Measurements from ENCODE around the gene C5orf47. TPM values are rescaled to one million over a fixed set of nuclear protein-coding genes. Genes with fewer than 3 reads are reported as not detected.

The C5orf47 gene
- total RNA-seq, 2 experiments from 2014 or later, result not detected

- no peak for DNase-seq
- no peak overlapping the region for H3K27ac Mint-ChIP-seq
- H3K4me3 Mint-ChIP-seq, result no peak overlapping the region
- no peaks in the 10 kb centered on the region for H3K36me3 Mint-ChIP-seq
- H3K27me3 Mint-ChIP-seq, result peaks cover 49% of the 10 kb centered on the region
- H3K4me1 Mint-ChIP-seq, result no peaks in the 10 kb centered on the region
- H3K9me3 Mint-ChIP-seq, result no peaks in the 10 kb centered on the region
These were observed 57.6 kb downstream of the C5orf47 start for GRCh38 chr5:174046558-174046957.

DNA sequence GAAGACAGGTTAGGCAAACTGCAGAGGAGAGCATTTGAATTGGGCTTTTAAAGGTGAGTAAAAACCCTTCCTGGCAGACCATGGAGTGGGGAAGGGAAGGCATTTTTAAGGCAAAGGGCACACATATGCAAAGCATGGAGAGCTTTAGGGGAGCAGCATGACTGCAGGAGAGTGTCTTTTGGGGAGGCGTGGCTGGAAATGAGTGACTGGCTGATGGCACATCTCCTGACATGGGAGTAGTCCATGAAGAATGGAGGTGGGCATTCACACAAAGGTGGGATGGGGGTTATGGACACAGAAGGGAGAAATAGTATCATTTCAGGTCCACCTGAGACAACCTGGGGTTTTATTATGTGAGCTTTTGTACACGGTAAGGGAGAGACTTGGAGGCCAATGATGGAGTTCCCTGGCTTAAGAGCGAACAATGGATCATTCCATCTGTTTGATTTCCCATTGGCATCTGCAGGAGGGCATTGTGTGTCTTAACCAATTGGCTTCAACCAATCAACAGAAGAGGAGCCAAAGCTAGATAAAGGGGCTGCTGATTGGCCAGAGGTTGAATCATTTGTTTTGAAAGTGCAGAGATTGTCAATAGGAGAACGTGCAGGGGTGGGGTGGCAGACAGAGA, 58.6 kb downstream of the C5orf47 start:
- Mint-ChIP-seq H3K9me3 (no peaks in the 10 kb centered on the region), H3K36me3 (no peaks in the 10 kb centered on the region), H3K27me3 (peaks cover 45% of the 10 kb centered on the region), H3K27ac (no peak overlapping the region), H3K4me3 (no peak overlapping the region), H3K4me1 (no peaks in the 10 kb centered on the region)
- no peak for DNase-seq

- Mint-ChIP-seq H3K27ac (no peak overlapping the region), H3K4me1 (no peaks in the 10 kb centered on the region)
These were observed 63.7 kb downstream of the C5orf47 start for GRCh38 chr5:174052636-174053035.

DNA sequence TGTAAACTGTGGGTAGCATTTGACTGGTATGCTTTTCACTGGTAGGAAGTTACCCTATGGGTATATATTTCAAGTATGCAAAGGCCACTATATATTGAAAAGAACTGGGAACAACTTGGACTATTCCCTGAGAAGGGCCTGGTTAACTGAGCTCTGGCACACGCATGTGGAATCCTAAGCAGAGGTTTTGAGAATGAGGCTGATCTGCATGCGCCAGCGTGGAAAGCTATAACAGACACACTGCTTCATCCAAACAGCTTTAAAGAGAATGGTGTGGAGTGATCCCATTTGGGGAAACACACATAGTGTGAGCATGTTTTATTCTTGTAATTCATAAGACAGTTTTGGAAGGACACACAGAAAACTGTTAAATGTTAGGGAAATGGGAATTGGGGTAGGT, 64.9 kb downstream of the C5orf47 start:
- Mint-ChIP-seq H3K4me1 (no peaks in the 10 kb centered on the region), H3K36me3 (no peaks in the 10 kb centered on the region), H3K27ac (no peak overlapping the region)

More at GRCh38 chr5:174052636-174053035, 63.7 kb downstream of the C5orf47 start:
- Mint-ChIP-seq H3K27me3 (peaks cover 7% of the 10 kb centered on the region), H3K4me3 (no peak overlapping the region), H3K36me3 (no peaks in the 10 kb centered on the region), H3K9me3 (no peaks in the 10 kb centered on the region)
- DNase-seq, result no peak

More for the DNA sequence above, 64.9 kb downstream of the C5orf47 start:
- no peaks in the 10 kb centered on the region for H3K9me3 Mint-ChIP-seq
- no peak for DNase-seq
- peaks cover 11% of the 10 kb centered on the region for H3K27me3 Mint-ChIP-seq
- H3K4me3 Mint-ChIP-seq, result no peak overlapping the region

Other genes with a start within 250 kb of the C5orf47 start
- 1 to 10 TPM; 7.4 to 8.4 TPM for gene CPEB4, start 100.8 kb upstream of the C5orf47 start, total RNA-seq
- gene NSG2, start 56.5 kb downstream of the C5orf47 start, total RNA-seq, result not detected